Endodermal cell (in vitro differentiated cells): ENCODE results near the gene FANCL. TPM values are rescaled to one million over a fixed set of nuclear protein-coding genes. Genes with fewer than 3 reads are reported as not detected.

Source experiments
- DNase-seq: peaks from one replicate; pipeline ENCODE4 v3.0.0-alpha.2; 2017
- H3K27ac ChIP-seq: 2 replicates; pipeline ENCODE4 v1.5.1; 2013; ENCODE audit warnings: mild to moderate bottlenecking, low read depth, low read length, moderate library complexity
- H3K27me3 ChIP-seq: 2 replicates; pipeline ENCODE4 v1.6.1; 2013; ENCODE audit warnings: mild to moderate bottlenecking, low read length, moderate library complexity; ENCODE audit not compliant: insufficient read depth, control insufficient read depth, poor library complexity, severe bottlenecking
- H3K36me3 ChIP-seq: 2 replicates; pipeline ENCODE4 v1.7.0; 2013; ENCODE audit warnings: mild to moderate bottlenecking, low read length, moderate library complexity; ENCODE audit not compliant: control insufficient read depth, insufficient read depth
- H3K4me1 ChIP-seq: one replicate; pipeline ENCODE4 v1.7.0; 2013; ENCODE audit warnings: low read length; ENCODE audit not compliant: control insufficient read depth, insufficient read depth
- H3K4me3 ChIP-seq: 2 replicates; pipeline ENCODE4 v1.5.1; 2013; ENCODE audit warnings: mild to moderate bottlenecking, low read length, moderate library complexity
- H3K9ac ChIP-seq: 2 replicates; pipeline ENCODE4 v1.6.1; 2013; ENCODE audit warnings: mild to moderate bottlenecking, low read length, moderate library complexity; ENCODE audit not compliant: poor library complexity, severe bottlenecking; ENCODE audit errors: extremely low read depth
- H3K9me3 ChIP-seq: 2 replicates; pipeline ENCODE4 v1.6.1; 2013; ENCODE audit warnings: mild to moderate bottlenecking, low read length, moderate library complexity; ENCODE audit not compliant: control insufficient read depth
- H3K27ac Mint-ChIP-seq: 2 replicates; pipeline ENCODE4 v1.8.0; 2020; ENCODE audit warnings: mixed read lengths
- H3K27me3 Mint-ChIP-seq: 2 replicates; pipeline ENCODE4 v1.8.0; 2021; ENCODE audit warnings: mild to moderate bottlenecking, mixed read lengths; ENCODE audit not compliant: insufficient read depth
- H3K36me3 Mint-ChIP-seq: 2 replicates; pipeline ENCODE4 v1.8.0; 2020; ENCODE audit warnings: low read depth, mixed read lengths
- H3K4me1 Mint-ChIP-seq: 2 replicates; pipeline ENCODE4 v1.8.0; 2020; ENCODE audit warnings: mixed read lengths
- H3K4me3 Mint-ChIP-seq: 2 replicates; pipeline ENCODE4 v1.8.0; 2020; ENCODE audit warnings: mild to moderate bottlenecking, moderate library complexity, mixed read lengths
- H3K9me3 Mint-ChIP-seq: 2 replicates; pipeline ENCODE4 v1.8.0; 2020; ENCODE audit warnings: mild to moderate bottlenecking, mixed read lengths
- CTCF ChIP-seq: fragments of 200-600 bp; sonication (generic); conservative IDR thresholded peaks from 2 replicates; pipeline ENCODE4 v1.5.0; 2021; ENCODE audit warnings: antibody characterized with exemption, mild to moderate bottlenecking
- WGBS, 2 experiments: methylation state at CpG; one replicate each; pipeline versions ENCODE4 v1.1.5 to v1.1.7; 2013; ENCODE audit warnings: missing lambda C conversion rate in 2 of 2, mixed read lengths in 1 of 2; ENCODE audit not compliant: insufficient coverage in 1 of 2, insufficient read length in 1 of 2; 5-methylcytosine and 5-hydroxymethylcytosine counted together
- total RNA-seq, 2 donors: library from RNA; stranded (reverse); fragmentation: NEBNext Ultra II Directional in 1 of 2; extraction: Animal tissue kit (Norgen Biotek cat#: 25700) in 1 of 2; gene quantifications; 2 replicates in 1 of 2; 3 replicates in 1 of 2; pipeline ENCODE4 v1.2.1, GENCODE V29; 2021

FANCL gene
- total RNA-seq, 2 donors from 2014 or later = 64.0 to 85.2 TPM

- H3K4me3 Mint-ChIP-seq = no peak overlapping the region
- H3K4me1 Mint-ChIP-seq = peaks cover 20% of the 10 kb centered on the region
- H3K9me3 Mint-ChIP-seq = no peaks in the 10 kb centered on the region
- Histone ChIP-seq H3K9me3 (no peaks in the 10 kb centered on the region), H3K4me1 (no peaks in the 10 kb centered on the region), H3K27ac (no peak overlapping the region), H3K27me3 (no peaks in the 10 kb centered on the region), H3K36me3 (peaks cover 66% of the 10 kb centered on the region), H3K4me3 (no peak overlapping the region), H3K9ac (no peak overlapping the region)
- no peak for DNase-seq
- no peak for TF ChIP-seq CTCF
- H3K27me3 Mint-ChIP-seq = no peaks in the 10 kb centered on the region
- no peak overlapping the region for H3K27ac Mint-ChIP-seq
- peaks cover 47% of the 10 kb centered on the region for H3K36me3 Mint-ChIP-seq
Measured at GRCh38 chr2:58157754-58158153, 83.4 kb downstream of the FANCL start.

DNA sequence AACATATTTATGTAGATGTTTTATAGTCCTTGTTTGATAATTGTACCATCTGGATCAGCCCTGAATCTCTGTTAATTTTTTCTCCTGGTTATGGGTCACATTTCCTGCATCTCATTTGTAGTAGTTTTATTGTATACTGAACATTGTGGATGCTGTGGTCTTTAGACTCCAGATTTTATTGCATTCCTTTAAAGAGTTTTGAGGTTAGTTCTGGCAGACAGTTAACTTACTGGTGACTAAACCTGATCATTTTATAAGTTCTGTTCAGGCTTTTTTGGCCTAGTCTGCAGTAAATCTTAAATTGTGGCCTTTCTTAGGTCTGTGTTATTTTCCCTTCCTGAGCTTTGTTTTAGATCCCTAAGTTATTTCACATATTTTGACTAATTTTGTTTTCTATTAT lies 84.3 kb downstream of the FANCL start:
- Histone ChIP-seq H3K4me1 (no peaks in the 10 kb centered on the region), H3K9me3 (no peaks in the 10 kb centered on the region), H3K4me3 (no peak overlapping the region), H3K27me3 (no peaks in the 10 kb centered on the region), H3K27ac (no peak overlapping the region), H3K9ac (no peak overlapping the region), H3K36me3 (peaks cover 58% of the 10 kb centered on the region)
- H3K4me3 Mint-ChIP-seq = no peak overlapping the region
- no peak for TF ChIP-seq CTCF
- no peak overlapping the region for H3K27ac Mint-ChIP-seq
- peaks cover 42% of the 10 kb centered on the region for H3K36me3 Mint-ChIP-seq
- H3K27me3 Mint-ChIP-seq = no peaks in the 10 kb centered on the region
- no peaks in the 10 kb centered on the region for H3K9me3 Mint-ChIP-seq
- H3K4me1 Mint-ChIP-seq = peaks cover 20% of the 10 kb centered on the region
- DNase-seq = no peak

DNA sequence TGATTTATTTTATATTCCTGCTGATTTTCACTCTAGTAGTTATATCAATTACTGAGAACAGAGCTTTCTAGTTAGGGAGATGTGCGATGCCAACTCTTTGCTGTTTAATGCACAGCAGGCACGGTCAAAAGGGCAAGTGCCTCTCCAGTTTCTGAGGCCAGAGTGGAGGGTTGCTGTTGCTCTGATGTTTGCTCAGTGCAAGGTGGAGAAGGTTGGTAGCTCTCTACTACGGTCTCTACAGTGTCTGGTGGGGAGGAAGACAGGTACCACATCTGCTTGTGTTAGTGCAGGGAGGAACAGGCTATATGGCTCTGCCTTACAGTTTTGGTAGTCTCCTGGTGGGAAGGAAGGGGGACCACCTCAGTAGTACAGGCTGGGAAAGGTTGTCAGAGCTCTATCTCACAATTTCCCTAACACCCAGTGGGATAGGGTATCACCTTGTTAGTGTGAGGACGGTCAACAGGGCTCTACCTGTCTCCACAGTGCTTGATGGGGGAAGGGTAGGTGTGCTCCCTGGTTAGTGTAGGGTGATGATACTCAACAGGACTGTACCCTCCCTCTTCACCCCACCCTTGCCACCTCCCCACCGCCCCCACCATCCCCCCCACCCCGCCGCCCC lies 85.9 kb downstream of the FANCL start:
- no peak overlapping the region for H3K27ac ChIP-seq
- no peak overlapping the region for H3K9ac ChIP-seq
- DNase-seq = peak; percentile 56

More for the DNA sequence above, 85.9 kb downstream of the FANCL start:
- peaks cover 20% of the 10 kb centered on the region for H3K4me1 Mint-ChIP-seq
- TF ChIP-seq CTCF = no peak
- no peaks in the 10 kb centered on the region for H3K9me3 Mint-ChIP-seq
- peaks cover 43% of the 10 kb centered on the region for H3K36me3 ChIP-seq
- peaks cover 29% of the 10 kb centered on the region for H3K36me3 Mint-ChIP-seq
- no peak overlapping the region for H3K27ac Mint-ChIP-seq
- WGBS, 2 experiments = 90 to 100% methylated on average over 1 to 5 of the region's 7 CpGs
- no peaks in the 10 kb centered on the region for H3K9me3 ChIP-seq
- no peak overlapping the region for H3K4me3 ChIP-seq
- no peaks in the 10 kb centered on the region for H3K4me1 ChIP-seq
- H3K4me3 Mint-ChIP-seq = no peak overlapping the region
- H3K27me3 Mint-ChIP-seq = no peaks in the 10 kb centered on the region
- no peaks in the 10 kb centered on the region for H3K27me3 ChIP-seq
